ENCODE data around the gene OR11L1.

The OR11L1 gene

GRCh38 chr1:247849616-247850015, 7.9 kb upstream of the OR11L1 start:
- Histone ChIP-seq H3K4me3 (ENCODE audit: extremely low read depth, insufficient read depth, low read length, poor library complexity, severe bottlenecking) (no peak overlapping the region), H3K36me3 (ENCODE audit: control insufficient read depth, insufficient read depth, low read length) (no peaks in the 10 kb centered on the region), H3K27ac (ENCODE audit: low read depth, low read length, severe bottlenecking) (no peak overlapping the region), H3K4me1 (ENCODE audit: control insufficient read depth, insufficient read depth, low read length, poor library complexity, severe bottlenecking) (no peaks in the 10 kb centered on the region), H3K9me3 (ENCODE audit: control insufficient read depth, low read length) (peaks cover 8% of the 10 kb centered on the region)
- no CpG with 5 or more reads among the region's 1 CpG for WGBS, 2 experiments (ENCODE audit: insufficient coverage in 2 of 2)

GRCh38 chr1:247848346-247848745, 6.7 kb upstream of the OR11L1 start:
- Histone ChIP-seq H3K36me3 (ENCODE audit: control insufficient read depth, insufficient read depth, low read length) (no peaks in the 10 kb centered on the region), H3K4me3 (ENCODE audit: extremely low read depth, insufficient read depth, low read length, poor library complexity, severe bottlenecking) (no peak overlapping the region), H3K27ac (ENCODE audit: low read depth, low read length, severe bottlenecking) (no peak overlapping the region), H3K4me1 (ENCODE audit: control insufficient read depth, insufficient read depth, low read length, poor library complexity, severe bottlenecking) (no peaks in the 10 kb centered on the region), H3K9me3 (ENCODE audit: control insufficient read depth, low read length) (peaks cover 11% of the 10 kb centered on the region)
- WGBS, 2 experiments (ENCODE audit: insufficient coverage in 2 of 2): 64 to 79% methylated on average over 3 to 6 of the region's 7 CpGs

- Histone ChIP-seq H3K4me3 (ENCODE audit: extremely low read depth, insufficient read depth, low read length, poor library complexity, severe bottlenecking) (no peak overlapping the region), H3K9me3 (ENCODE audit: control insufficient read depth, low read length) (peaks cover 3% of the 10 kb centered on the region), H3K36me3 (ENCODE audit: control insufficient read depth, insufficient read depth, low read length) (no peaks in the 10 kb centered on the region), H3K27ac (ENCODE audit: low read depth, low read length, severe bottlenecking) (no peak overlapping the region), H3K4me1 (ENCODE audit: control insufficient read depth, insufficient read depth, low read length, poor library complexity, severe bottlenecking) (no peaks in the 10 kb centered on the region)
- WGBS, 2 experiments (ENCODE audit: insufficient coverage in 2 of 2): 67% methylated on average over 5 of the region's 5 CpGs; no CpG with 5 or more reads in 1 of the 2 experiments
Observed at GRCh38 chr1:247845693-247846017, 4.0 kb upstream of the OR11L1 start.

GRCh38 chr1:247845011-247845692, 3.5 kb upstream of the OR11L1 start:
- Histone ChIP-seq H3K4me3 (ENCODE audit: extremely low read depth, insufficient read depth, low read length, poor library complexity, severe bottlenecking) (no peak overlapping the region), H3K9me3 (ENCODE audit: control insufficient read depth, low read length) (peaks cover 3% of the 10 kb centered on the region), H3K27ac (ENCODE audit: low read depth, low read length, severe bottlenecking) (no peak overlapping the region), H3K36me3 (ENCODE audit: control insufficient read depth, insufficient read depth, low read length) (no peaks in the 10 kb centered on the region), H3K4me1 (ENCODE audit: control insufficient read depth, insufficient read depth, low read length, poor library complexity, severe bottlenecking) (no peaks in the 10 kb centered on the region)
- 72 to 73% methylated on average over 12 of the region's 12 CpGs for WGBS, 2 experiments (ENCODE audit: insufficient coverage in 2 of 2)

GRCh38 chr1:247843411-247843810, 1.7 kb upstream of the OR11L1 start:
- Histone ChIP-seq H3K27ac (ENCODE audit: low read depth, low read length, severe bottlenecking) (no peak overlapping the region), H3K4me3 (ENCODE audit: extremely low read depth, insufficient read depth, low read length, poor library complexity, severe bottlenecking) (no peak overlapping the region), H3K4me1 (ENCODE audit: control insufficient read depth, insufficient read depth, low read length, poor library complexity, severe bottlenecking) (no peaks in the 10 kb centered on the region), H3K36me3 (ENCODE audit: control insufficient read depth, insufficient read depth, low read length) (no peaks in the 10 kb centered on the region), H3K9me3 (ENCODE audit: control insufficient read depth, low read length) (peaks cover 3% of the 10 kb centered on the region)
- WGBS, 2 experiments (ENCODE audit: insufficient coverage in 2 of 2): 80 to 86% methylated on average over 1 of the region's 2 CpGs

- Histone ChIP-seq H3K36me3 (ENCODE audit: control insufficient read depth, insufficient read depth, low read length) (no peaks in the 10 kb centered on the region), H3K4me3 (ENCODE audit: extremely low read depth, insufficient read depth, low read length, poor library complexity, severe bottlenecking) (no peak overlapping the region), H3K9me3 (ENCODE audit: control insufficient read depth, low read length) (peaks cover 7% of the 10 kb centered on the region), H3K27ac (ENCODE audit: low read depth, low read length, severe bottlenecking) (no peak overlapping the region), H3K4me1 (ENCODE audit: control insufficient read depth, insufficient read depth, low read length, poor library complexity, severe bottlenecking) (no peaks in the 10 kb centered on the region)
- WGBS, 2 experiments (ENCODE audit: insufficient coverage in 2 of 2): 86 to 87% methylated on average over 2 of the region's 2 CpGs
Observed at GRCh38 chr1:247840818-247841217, 878 bp downstream of the OR11L1 start.

GRCh38 chr1:247833601-247834000, 8.1 kb downstream of the OR11L1 start:
- WGBS, 2 experiments (ENCODE audit: insufficient coverage in 2 of 2): 54 to 58% methylated on average over 5 to 6 of the region's 6 CpGs
- H3K27ac ChIP-seq (ENCODE audit: low read depth, low read length, severe bottlenecking): no peak overlapping the region
- peaks cover 4% of the 10 kb centered on the region for H3K9me3 ChIP-seq (ENCODE audit: control insufficient read depth, low read length)
- no peaks in the 10 kb centered on the region for H3K4me1 ChIP-seq (ENCODE audit: control insufficient read depth, insufficient read depth, low read length, poor library complexity, severe bottlenecking)
- no peak overlapping the region for H3K4me3 ChIP-seq (ENCODE audit: extremely low read depth, insufficient read depth, low read length, poor library complexity, severe bottlenecking)
- H3K36me3 ChIP-seq (ENCODE audit: control insufficient read depth, insufficient read depth, low read length): no peaks in the 10 kb centered on the region

GRCh38 chr1:247829656-247830055, 12.0 kb downstream of the OR11L1 start:
- WGBS, 2 experiments (ENCODE audit: insufficient coverage in 2 of 2): 0% methylated on average over 1 of the region's 1 CpG
- Histone ChIP-seq H3K27ac (ENCODE audit: low read depth, low read length, severe bottlenecking) (no peak overlapping the region), H3K4me3 (ENCODE audit: extremely low read depth, insufficient read depth, low read length, poor library complexity, severe bottlenecking) (no peak overlapping the region), H3K4me1 (ENCODE audit: control insufficient read depth, insufficient read depth, low read length, poor library complexity, severe bottlenecking) (no peaks in the 10 kb centered on the region), H3K9me3 (ENCODE audit: control insufficient read depth, low read length) (peaks cover 7% of the 10 kb centered on the region), H3K36me3 (ENCODE audit: control insufficient read depth, insufficient read depth, low read length) (no peaks in the 10 kb centered on the region)

- Histone ChIP-seq H3K4me3 (ENCODE audit: extremely low read depth, insufficient read depth, low read length, poor library complexity, severe bottlenecking) (no peak overlapping the region), H3K9me3 (ENCODE audit: control insufficient read depth, low read length) (peaks cover 7% of the 10 kb centered on the region)
- 92 to 100% methylated on average over 2 to 3 of the region's 13 CpGs for WGBS, 2 experiments (ENCODE audit: insufficient coverage in 2 of 2)
Observed at GRCh38 chr1:247825362-247825761, 16.3 kb downstream of the OR11L1 start.

GRCh38 chr1:247824023-247824422, 17.7 kb downstream of the OR11L1 start, which contains the start of gene OR14A16:
Gene OR14A16 (minus strand): TSS chr1:247824119. CDS start chr1:247815729, 8,390 bp downstream.
- WGBS, 2 experiments (ENCODE audit: insufficient coverage in 2 of 2): 49 to 62% methylated on average over 5 to 6 of the region's 6 CpGs
- Histone ChIP-seq H3K9me3 (ENCODE audit: control insufficient read depth, low read length) (peaks cover 7% of the 10 kb centered on the region), H3K4me3 (ENCODE audit: extremely low read depth, insufficient read depth, low read length, poor library complexity, severe bottlenecking) (no peak within 1 kb of the TSS), H3K36me3 (ENCODE audit: control insufficient read depth, insufficient read depth, low read length) (no peaks in the 10 kb centered on the region), H3K27ac (ENCODE audit: low read depth, low read length, severe bottlenecking) (no peak within 1 kb of the TSS), H3K4me1 (ENCODE audit: control insufficient read depth, insufficient read depth, low read length, poor library complexity, severe bottlenecking) (no peaks in the 10 kb centered on the region)

More at GRCh38 chr1:247825362-247825761, 16.3 kb downstream of the OR11L1 start:
- Histone ChIP-seq H3K27ac (ENCODE audit: low read depth, low read length, severe bottlenecking) (no peak overlapping the region), H3K36me3 (ENCODE audit: control insufficient read depth, insufficient read depth, low read length) (no peaks in the 10 kb centered on the region), H3K4me1 (ENCODE audit: control insufficient read depth, insufficient read depth, low read length, poor library complexity, severe bottlenecking) (no peaks in the 10 kb centered on the region)

GRCh38 chr1:247822060-247822459, 19.6 kb downstream of the OR11L1 start:
- H3K9me3 ChIP-seq (ENCODE audit: control insufficient read depth, low read length): no peaks in the 10 kb centered on the region
- no peak overlapping the region for H3K27ac ChIP-seq (ENCODE audit: low read depth, low read length, severe bottlenecking)
- no peak overlapping the region for H3K4me3 ChIP-seq (ENCODE audit: extremely low read depth, insufficient read depth, low read length, poor library complexity, severe bottlenecking)
- H3K4me1 ChIP-seq (ENCODE audit: control insufficient read depth, insufficient read depth, low read length, poor library complexity, severe bottlenecking): no peaks in the 10 kb centered on the region
- H3K36me3 ChIP-seq (ENCODE audit: control insufficient read depth, insufficient read depth, low read length): no peaks in the 10 kb centered on the region
- no CpG with 5 or more reads among the region's 2 CpGs for WGBS, 2 experiments (ENCODE audit: insufficient coverage in 2 of 2)

Data from mesodermal cell (in vitro differentiated cells).